Astrocyte (in vitro differentiated cells and primary cell): ENCODE results near the gene ATG7. TPM values are rescaled to one million over a fixed set of nuclear protein-coding genes. Genes with fewer than 3 reads are reported as not detected.

ENCODE experiments used
- DNase-seq: peaks from one replicate; pipeline ENCODE4 v3.0.0-alpha.2; 2010; ENCODE audit warnings: low read depth
- FAIRE-seq: peaks from 2 replicates; lab custom pipeline; 2011; peaks lifted over from hg19 to GRCh38; lab: Jason Lieb, UNC
- H2AFZ ChIP-seq: 2 replicates; pipeline ENCODE4 v1.6.0; 2012; ENCODE audit warnings: low read depth, low read length, inconsistent platforms
- H3K27ac ChIP-seq: 2 replicates; pipeline ENCODE4 v1.5.1; 2011; ENCODE audit warnings: low read depth, low read length, inconsistent platforms
- H3K27me3 ChIP-seq: 2 replicates; pipeline ENCODE4 v1.6.0; 2011; ENCODE audit warnings: low read length, inconsistent platforms; ENCODE audit not compliant: insufficient read depth
- H3K36me3 ChIP-seq: 2 replicates; pipeline ENCODE4 v1.5.1; 2011; ENCODE audit warnings: low read length, inconsistent platforms; ENCODE audit not compliant: insufficient read depth
- H3K4me1 ChIP-seq: 2 replicates; pipeline ENCODE4 v1.5.1; 2011; ENCODE audit warnings: low read length, inconsistent platforms; ENCODE audit not compliant: insufficient read depth
- H3K4me2 ChIP-seq: 2 replicates; pipeline ENCODE4 v1.6.0; 2012; ENCODE audit warnings: low read length, inconsistent platforms
- H3K4me3 ChIP-seq: 2 replicates; pipeline ENCODE4 v1.5.1; 2011; ENCODE audit warnings: low read depth, mild to moderate bottlenecking, low read length, inconsistent platforms; ENCODE audit not compliant: insufficient read depth
- H3K79me2 ChIP-seq: 2 replicates; pipeline ENCODE4 v1.6.0; 2012; ENCODE audit warnings: mild to moderate bottlenecking, low read length, inconsistent platforms; ENCODE audit not compliant: insufficient read depth
- H3K9ac ChIP-seq: 2 replicates; pipeline ENCODE4 v1.6.0; 2012; ENCODE audit warnings: mild to moderate bottlenecking, low read length, inconsistent platforms
- H3K9me3 ChIP-seq: 2 replicates; pipeline ENCODE4 v1.5.1; 2012; ENCODE audit warnings: low read depth, mild to moderate bottlenecking, low read length, inconsistent platforms; ENCODE audit not compliant: insufficient read depth
- H4K20me1 ChIP-seq: 2 replicates; pipeline ENCODE4 v1.6.0; 2012; ENCODE audit warnings: low read length, inconsistent platforms; ENCODE audit not compliant: insufficient read depth
- H3K27ac Mint-ChIP-seq: one replicate; pipeline ENCODE4 v1.8.0; 2021; ENCODE audit warnings: mild to moderate bottlenecking, mixed read lengths; ENCODE audit not compliant: unreplicated experiment
- H3K27me3 Mint-ChIP-seq: one replicate; pipeline ENCODE4 v1.8.0; 2021; ENCODE audit warnings: low read depth, mixed read lengths; ENCODE audit not compliant: unreplicated experiment
- H3K36me3 Mint-ChIP-seq: one replicate; pipeline ENCODE4 v1.8.0; 2021; ENCODE audit warnings: low read depth, mixed read lengths; ENCODE audit not compliant: unreplicated experiment
- H3K4me1 Mint-ChIP-seq: one replicate; pipeline ENCODE4 v1.8.0; 2021; ENCODE audit warnings: low read depth, mixed read lengths; ENCODE audit not compliant: unreplicated experiment
- H3K4me3 Mint-ChIP-seq: one replicate; pipeline ENCODE4 v1.8.0; 2021; ENCODE audit warnings: mild to moderate bottlenecking, moderate library complexity, mixed read lengths; ENCODE audit not compliant: unreplicated experiment
- H3K9me3 Mint-ChIP-seq: one replicate; pipeline ENCODE4 v1.8.0; 2021; ENCODE audit warnings: mild to moderate bottlenecking, mixed read lengths; ENCODE audit not compliant: unreplicated experiment
- EZH2 ChIP-seq: IDR thresholded peaks from 2 replicates; pipeline ENCODE4 v1.6.1; 2012; ENCODE audit warnings: mild to moderate bottlenecking, low read length, inconsistent platforms; ENCODE audit not compliant: insufficient read depth
- total RNA-seq: library from RNA; stranded (reverse); gene quantifications from 2 replicates; pipeline ENCODE4 v1.2.1, GENCODE V29; 2021
- TF ChIP-seq, protein P1 (sequence below): IDR thresholded peaks from 2 replicates; pipeline ENCODE4 v1.5.1; 2011; ENCODE audit warnings: low read depth, mild to moderate bottlenecking, inconsistent platforms, low read length, moderate library complexity; ENCODE audit not compliant: insufficient read depth

The ATG7 gene
- total RNA-seq, 1 donor from 2014 or later, result 29.5 TPM

DNA sequence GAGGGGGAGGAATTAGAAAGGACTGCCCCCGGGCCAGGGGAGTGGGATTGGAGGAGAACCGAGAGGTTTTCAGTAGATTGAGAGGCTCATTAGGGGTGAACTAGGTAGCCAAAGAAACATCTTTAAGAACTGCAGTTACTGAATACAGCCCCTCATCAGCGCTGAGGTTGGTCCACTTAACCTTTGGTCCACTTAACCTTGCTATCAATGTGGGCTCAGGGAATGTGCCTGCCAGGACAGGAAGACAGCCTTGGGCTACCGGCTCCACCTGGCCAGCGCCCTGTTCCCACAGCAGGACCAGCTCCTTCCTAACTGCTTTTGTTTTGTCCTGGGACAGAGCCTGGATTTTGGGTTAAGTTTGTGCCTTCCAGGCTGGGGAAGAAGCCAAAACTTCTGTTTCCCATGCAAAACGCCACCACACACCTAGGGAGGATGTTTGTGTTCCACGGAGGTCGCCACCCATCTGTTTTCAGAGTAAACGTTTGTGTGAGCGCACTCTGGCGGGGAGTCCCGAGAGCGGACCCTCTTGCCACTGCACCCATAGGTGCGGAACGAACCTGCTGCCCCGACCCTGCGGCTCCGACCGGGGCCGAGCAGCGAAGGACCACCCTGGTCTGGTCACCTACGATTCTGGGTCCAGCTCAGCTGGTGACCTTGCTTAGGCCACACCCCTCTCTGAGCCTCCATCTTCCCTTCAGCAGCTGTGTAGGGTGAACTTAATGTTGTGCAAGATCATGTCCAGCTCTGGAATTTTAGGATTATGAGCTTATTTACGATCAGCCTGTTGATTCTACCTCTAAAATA, 264.1 kb downstream of the ATG7 start:
- Histone ChIP-seq H3K36me3 (no peaks in the 10 kb centered on the region), H2AFZ (no peak overlapping the region), H3K4me2 (no peak overlapping the region), H3K27ac (no peak overlapping the region), H4K20me1 (no peaks in the 10 kb centered on the region), H3K27me3 (no peaks in the 10 kb centered on the region), H3K4me1 (peaks cover 8% of the 10 kb centered on the region), H3K79me2 (peaks cover 2% of the 10 kb centered on the region), H3K9me3 (no peaks in the 10 kb centered on the region), H3K4me3 (no peak overlapping the region), H3K9ac (no peak overlapping the region)
- Mint-ChIP-seq H3K4me3 (no peak overlapping the region), H3K9me3 (no peaks in the 10 kb centered on the region), H3K27me3 (no peaks in the 10 kb centered on the region), H3K36me3 (peaks cover 5% of the 10 kb centered on the region), H3K27ac (no peak overlapping the region), H3K4me1 (peaks cover 2% of the 10 kb centered on the region)
- DNase-seq (no peak), FAIRE-seq (no peak)
- no peak for TF ChIP-seq EZH2
- TF ChIP-seq, protein P1, sequence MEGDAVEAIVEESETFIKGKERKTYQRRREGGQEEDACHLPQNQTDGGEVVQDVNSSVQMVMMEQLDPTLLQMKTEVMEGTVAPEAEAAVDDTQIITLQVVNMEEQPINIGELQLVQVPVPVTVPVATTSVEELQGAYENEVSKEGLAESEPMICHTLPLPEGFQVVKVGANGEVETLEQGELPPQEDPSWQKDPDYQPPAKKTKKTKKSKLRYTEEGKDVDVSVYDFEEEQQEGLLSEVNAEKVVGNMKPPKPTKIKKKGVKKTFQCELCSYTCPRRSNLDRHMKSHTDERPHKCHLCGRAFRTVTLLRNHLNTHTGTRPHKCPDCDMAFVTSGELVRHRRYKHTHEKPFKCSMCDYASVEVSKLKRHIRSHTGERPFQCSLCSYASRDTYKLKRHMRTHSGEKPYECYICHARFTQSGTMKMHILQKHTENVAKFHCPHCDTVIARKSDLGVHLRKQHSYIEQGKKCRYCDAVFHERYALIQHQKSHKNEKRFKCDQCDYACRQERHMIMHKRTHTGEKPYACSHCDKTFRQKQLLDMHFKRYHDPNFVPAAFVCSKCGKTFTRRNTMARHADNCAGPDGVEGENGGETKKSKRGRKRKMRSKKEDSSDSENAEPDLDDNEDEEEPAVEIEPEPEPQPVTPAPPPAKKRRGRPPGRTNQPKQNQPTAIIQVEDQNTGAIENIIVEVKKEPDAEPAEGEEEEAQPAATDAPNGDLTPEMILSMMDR, result no peak

DNA sequence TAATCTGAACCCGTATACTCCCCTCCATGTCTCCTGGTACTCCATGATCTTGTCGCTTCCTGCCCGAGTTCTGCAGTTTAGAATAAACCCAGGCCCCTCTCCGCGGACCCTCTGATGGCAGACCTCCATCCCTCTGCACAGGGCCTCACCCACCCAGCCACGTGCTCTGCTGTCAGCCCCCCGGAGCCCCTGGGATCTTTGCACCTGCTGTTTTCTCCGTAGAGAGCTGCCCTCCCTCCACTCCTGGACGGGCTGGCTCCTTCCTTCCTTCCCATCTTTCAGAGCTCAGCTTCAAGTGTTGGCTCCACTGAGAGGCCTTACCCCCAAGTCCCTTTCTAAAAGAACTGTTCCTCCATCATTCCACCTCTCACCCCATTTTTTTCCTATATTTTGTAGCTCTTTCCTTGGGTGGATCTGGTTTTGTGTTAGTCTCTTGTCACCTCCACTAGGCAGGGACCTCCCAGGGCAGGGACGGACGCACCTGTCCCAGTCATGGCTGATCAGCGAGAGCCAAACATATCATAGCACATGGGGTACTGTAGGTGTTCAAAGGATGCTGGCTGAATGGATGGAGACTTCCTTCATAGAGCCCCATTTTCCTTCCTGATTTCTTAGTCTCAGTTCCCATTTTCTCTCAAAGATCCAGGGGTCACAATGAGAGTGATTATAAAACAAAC, 264.9 kb downstream of the ATG7 start:
- peaks cover 2% of the 10 kb centered on the region for H3K4me1 Mint-ChIP-seq
- H3K27me3 ChIP-seq, result no peaks in the 10 kb centered on the region
- FAIRE-seq (no peak), DNase-seq (no peak)
- H4K20me1 ChIP-seq, result no peaks in the 10 kb centered on the region
- no peaks in the 10 kb centered on the region for H3K79me2 ChIP-seq
- no peak overlapping the region for H3K4me2 ChIP-seq
- H3K9me3 ChIP-seq, result no peaks in the 10 kb centered on the region
- H3K36me3 ChIP-seq, result no peaks in the 10 kb centered on the region
- no peak overlapping the region for H3K27ac Mint-ChIP-seq
- TF ChIP-seq, protein P1, result no peak
- no peak for TF ChIP-seq EZH2
- H3K4me3 Mint-ChIP-seq, result no peak overlapping the region
- no peak overlapping the region for H2AFZ ChIP-seq
- H3K9me3 Mint-ChIP-seq, result no peaks in the 10 kb centered on the region
- no peak overlapping the region for H3K9ac ChIP-seq
- H3K27ac ChIP-seq, result no peak overlapping the region
- H3K4me3 ChIP-seq, result no peak overlapping the region
- H3K27me3 Mint-ChIP-seq, result no peaks in the 10 kb centered on the region
- peaks cover 8% of the 10 kb centered on the region for H3K4me1 ChIP-seq
- peaks cover 8% of the 10 kb centered on the region for H3K36me3 Mint-ChIP-seq
